ENCODE data around the gene CCDC194. TPM values are rescaled to one million over a fixed set of nuclear protein-coding genes. Genes with fewer than 3 reads are reported as not detected.

CCDC194 gene
- total RNA-seq, 1 donor from 2014 or later: 1.5 TPM

DNA sequence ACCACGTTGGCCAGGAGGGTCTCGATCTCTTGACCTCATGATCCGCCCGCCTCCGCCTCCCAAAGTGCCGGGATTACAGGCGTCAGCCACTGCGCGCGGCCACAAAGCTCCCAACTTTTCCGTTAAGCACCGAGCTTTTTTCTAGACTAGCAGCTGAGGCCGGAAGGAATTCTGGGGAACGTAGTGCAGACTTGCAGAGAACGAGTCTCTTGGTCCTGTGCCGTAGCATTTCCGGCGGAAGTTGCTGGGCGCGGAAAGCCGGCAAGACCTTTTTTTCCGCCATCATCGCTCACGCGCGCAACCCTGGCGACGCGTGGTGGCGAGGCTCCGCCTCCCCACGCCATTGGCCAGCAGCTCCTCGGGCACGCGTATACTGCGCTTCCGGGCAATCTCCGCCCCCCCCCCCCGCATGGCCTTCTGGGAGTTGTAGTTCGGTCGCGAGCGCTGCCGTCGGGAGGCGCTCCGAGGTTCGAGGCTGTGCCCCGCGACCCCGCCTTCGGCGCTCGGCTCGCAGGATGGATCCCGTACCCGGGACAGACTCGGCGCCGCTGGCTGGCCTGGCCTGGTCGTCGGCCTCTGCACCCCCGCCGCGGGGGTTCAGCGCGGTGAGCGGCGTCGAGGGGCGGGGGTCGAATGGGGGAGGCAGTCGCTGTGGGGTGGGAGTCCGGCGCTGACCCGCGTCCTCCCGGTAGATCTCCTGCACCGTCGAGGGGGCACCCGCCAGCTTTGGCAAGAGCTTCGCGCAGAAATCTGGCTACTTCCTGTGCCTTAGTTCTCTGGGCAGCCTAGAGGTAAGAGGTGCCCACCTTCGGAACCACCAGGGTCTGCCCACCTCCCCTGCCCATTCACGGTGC is 25.9 kb upstream of the CCDC194 start, which contains the start of gene MVB12A:
Gene MVB12A, plus strand, starts transcription at position 427 of the 854 bp plus-strand sequence. Its CDS starts 89 bp downstream, at position 516.
- peak within 1 kb of the TSS; percentile 88 for H3K27ac Mint-ChIP-seq
- H3K4me1 Mint-ChIP-seq (ENCODE audit: low read depth): peaks cover 12% of the 10 kb centered on the region
- H3K36me3 Mint-ChIP-seq (ENCODE audit: low read depth): peaks cover 33% of the 10 kb centered on the region
- no peaks in the 10 kb centered on the region for H3K27me3 Mint-ChIP-seq (ENCODE audit: low read depth)
- intact Hi-C loops (cut with micrococcal nuclease): loop anchor here (1.0 kb wide), 1 partner anchor 15 kb away; the partner anchor contains the start of gene BST2
- H3K4me3 Mint-ChIP-seq (ENCODE audit: low read depth): peak within 1 kb of the TSS; percentile 90
- DNase-seq (ENCODE audit: low spot score): peak; percentile 94
- no peaks in the 10 kb centered on the region for H3K9me3 Mint-ChIP-seq

- no peaks in the 10 kb centered on the region for H3K27me3 Mint-ChIP-seq (ENCODE audit: low read depth)
- no peak for DNase-seq (ENCODE audit: low spot score)
- peaks cover 11% of the 10 kb centered on the region for H3K4me1 Mint-ChIP-seq (ENCODE audit: low read depth)
- peak overlapping the region; percentile 90 for H3K4me3 Mint-ChIP-seq (ENCODE audit: low read depth)
- intact Hi-C loops (cut with micrococcal nuclease): loop anchor here (1.0 kb wide), 1 partner anchor 14 kb away; the partner anchor contains the start of gene BST2
- H3K27ac Mint-ChIP-seq: peak overlapping the region; percentile 88
- H3K9me3 Mint-ChIP-seq: no peaks in the 10 kb centered on the region
- H3K36me3 Mint-ChIP-seq (ENCODE audit: low read depth): peaks cover 35% of the 10 kb centered on the region
Measured at GRCh38 chr19:17419154-17419620, 25.2 kb upstream of the CCDC194 start.

DNA sequence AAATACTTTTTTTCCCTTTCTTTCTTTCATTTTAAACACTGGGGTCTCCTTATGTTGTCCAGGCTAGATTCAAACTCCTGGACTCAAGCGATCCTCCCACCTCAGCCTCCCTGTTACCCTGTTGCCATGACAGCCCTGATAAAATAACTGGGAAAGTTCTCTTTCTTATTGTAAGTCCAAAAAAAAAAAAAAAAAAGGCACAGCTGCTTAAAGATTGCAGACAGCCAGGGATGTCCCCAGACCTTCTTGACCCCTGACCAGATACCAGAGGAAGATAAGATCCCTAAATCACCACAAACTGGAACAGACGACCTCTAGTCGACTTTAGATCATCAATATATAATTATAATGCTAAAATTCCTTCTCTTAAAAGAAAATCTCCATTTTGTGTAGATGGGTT is 24.7 kb upstream of the CCDC194 start:
- peaks cover 38% of the 10 kb centered on the region for H3K36me3 Mint-ChIP-seq (ENCODE audit: low read depth)
- peak overlapping the region; percentile 88 for H3K27ac Mint-ChIP-seq
- peaks cover 11% of the 10 kb centered on the region for H3K4me1 Mint-ChIP-seq (ENCODE audit: low read depth)
- H3K4me3 Mint-ChIP-seq (ENCODE audit: low read depth): peak overlapping the region; percentile 90
- H3K9me3 Mint-ChIP-seq: no peaks in the 10 kb centered on the region
- no peak for DNase-seq (ENCODE audit: low spot score)
- H3K27me3 Mint-ChIP-seq (ENCODE audit: low read depth): no peaks in the 10 kb centered on the region
- intact Hi-C loops (cut with micrococcal nuclease): loop anchor here (1.0 kb wide), 1 partner anchor 13 kb away; the partner anchor contains the start of gene BST2

DNA sequence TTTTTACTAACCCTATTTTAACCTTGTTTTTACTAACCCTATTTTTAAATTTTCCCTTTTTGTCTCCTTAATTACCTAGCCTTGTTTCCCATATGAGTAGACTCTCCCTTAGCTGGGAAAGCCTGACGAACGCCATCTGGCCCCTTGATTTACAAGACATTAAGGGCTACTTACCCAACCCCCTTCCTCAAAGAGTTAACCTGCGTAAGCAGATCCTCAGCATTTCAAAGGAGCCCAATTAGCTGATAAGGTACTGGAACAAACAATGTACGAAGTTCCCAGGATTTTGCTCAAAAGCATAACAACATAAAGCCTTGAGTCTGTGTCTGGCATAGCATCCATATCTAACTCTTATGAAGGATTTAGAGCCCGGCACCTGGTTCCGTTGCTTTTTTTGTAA is 21.1 kb upstream of the CCDC194 start:
- Mint-ChIP-seq H3K4me1 (ENCODE audit: low read depth) (peaks cover 17% of the 10 kb centered on the region), H3K4me3 (ENCODE audit: low read depth) (no peak overlapping the region), H3K27me3 (ENCODE audit: low read depth) (no peaks in the 10 kb centered on the region), H3K27ac (no peak overlapping the region), H3K36me3 (ENCODE audit: low read depth) (peaks cover 44% of the 10 kb centered on the region), H3K9me3 (no peaks in the 10 kb centered on the region)
- intact Hi-C loops (cut with micrococcal nuclease): no loop called here
- no peak for DNase-seq (ENCODE audit: low spot score)

GRCh38 chr19:17414097-17414496 is 20.1 kb upstream of the CCDC194 start:
- intact Hi-C loops (cut with micrococcal nuclease): no loop called here

GRCh38 chr19:17411801-17412200 is 17.8 kb upstream of the CCDC194 start:
- Mint-ChIP-seq H3K27me3 (ENCODE audit: low read depth) (no peaks in the 10 kb centered on the region), H3K4me1 (ENCODE audit: low read depth) (peaks cover 19% of the 10 kb centered on the region), H3K36me3 (ENCODE audit: low read depth) (peaks cover 47% of the 10 kb centered on the region), H3K9me3 (no peaks in the 10 kb centered on the region), H3K4me3 (ENCODE audit: low read depth) (no peak overlapping the region), H3K27ac (no peak overlapping the region)
- intact Hi-C loops (cut with micrococcal nuclease): no loop called here
- no peak for DNase-seq (ENCODE audit: low spot score)

More at GRCh38 chr19:17414097-17414496, 20.1 kb upstream of the CCDC194 start:
- Mint-ChIP-seq H3K4me3 (ENCODE audit: low read depth) (no peak overlapping the region), H3K36me3 (ENCODE audit: low read depth) (peaks cover 44% of the 10 kb centered on the region), H3K27ac (no peak overlapping the region), H3K27me3 (ENCODE audit: low read depth) (no peaks in the 10 kb centered on the region), H3K9me3 (no peaks in the 10 kb centered on the region), H3K4me1 (ENCODE audit: low read depth) (peaks cover 12% of the 10 kb centered on the region)
- DNase-seq (ENCODE audit: low spot score): no peak

GRCh38 chr19:17409990-17410389 is 16.0 kb upstream of the CCDC194 start:
- intact Hi-C loops (cut with micrococcal nuclease): loop anchor here (5.0 kb wide), 3 partner anchors 57 to 103 kb away; partner anchors contain the start of genes DDA1, GTPBP3 and MRPL34
- Mint-ChIP-seq H3K27ac (no peak overlapping the region), H3K9me3 (no peaks in the 10 kb centered on the region), H3K36me3 (ENCODE audit: low read depth) (peaks cover 39% of the 10 kb centered on the region), H3K4me1 (ENCODE audit: low read depth) (peaks cover 31% of the 10 kb centered on the region), H3K27me3 (ENCODE audit: low read depth) (no peaks in the 10 kb centered on the region), H3K4me3 (ENCODE audit: low read depth) (no peak overlapping the region)
- no peak for DNase-seq (ENCODE audit: low spot score)

DNA sequence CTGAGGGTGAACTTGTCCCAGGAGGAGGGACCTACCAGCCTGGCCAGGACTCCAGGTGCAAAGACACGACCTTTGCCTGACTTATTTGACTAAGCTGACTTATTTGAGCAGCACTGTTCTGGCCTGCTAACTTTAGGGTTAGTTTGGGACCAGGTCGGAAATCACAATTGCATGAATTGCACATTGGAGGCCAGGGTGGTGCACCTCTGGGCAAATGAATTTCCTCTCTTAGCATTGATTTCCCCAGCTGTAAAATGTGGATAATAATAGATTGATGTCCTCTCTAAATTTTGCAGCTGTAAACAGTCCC is 12.8 kb upstream of the CCDC194 start:
- H3K27ac Mint-ChIP-seq: peak overlapping the region; percentile 87
- H3K4me3 Mint-ChIP-seq (ENCODE audit: low read depth): peak overlapping the region; percentile 92
- H3K4me1 Mint-ChIP-seq (ENCODE audit: low read depth): peaks cover 32% of the 10 kb centered on the region
- no peaks in the 10 kb centered on the region for H3K27me3 Mint-ChIP-seq (ENCODE audit: low read depth)
- intact Hi-C loops (cut with micrococcal nuclease): loop anchor here (5.0 kb wide), 3 partner anchors 60 to 100 kb away; partner anchors contain the start of genes DDA1, GTPBP3 and MRPL34
- no peak for DNase-seq (ENCODE audit: low spot score)
- peaks cover 39% of the 10 kb centered on the region for H3K36me3 Mint-ChIP-seq (ENCODE audit: low read depth)
- no peaks in the 10 kb centered on the region for H3K9me3 Mint-ChIP-seq

DNA sequence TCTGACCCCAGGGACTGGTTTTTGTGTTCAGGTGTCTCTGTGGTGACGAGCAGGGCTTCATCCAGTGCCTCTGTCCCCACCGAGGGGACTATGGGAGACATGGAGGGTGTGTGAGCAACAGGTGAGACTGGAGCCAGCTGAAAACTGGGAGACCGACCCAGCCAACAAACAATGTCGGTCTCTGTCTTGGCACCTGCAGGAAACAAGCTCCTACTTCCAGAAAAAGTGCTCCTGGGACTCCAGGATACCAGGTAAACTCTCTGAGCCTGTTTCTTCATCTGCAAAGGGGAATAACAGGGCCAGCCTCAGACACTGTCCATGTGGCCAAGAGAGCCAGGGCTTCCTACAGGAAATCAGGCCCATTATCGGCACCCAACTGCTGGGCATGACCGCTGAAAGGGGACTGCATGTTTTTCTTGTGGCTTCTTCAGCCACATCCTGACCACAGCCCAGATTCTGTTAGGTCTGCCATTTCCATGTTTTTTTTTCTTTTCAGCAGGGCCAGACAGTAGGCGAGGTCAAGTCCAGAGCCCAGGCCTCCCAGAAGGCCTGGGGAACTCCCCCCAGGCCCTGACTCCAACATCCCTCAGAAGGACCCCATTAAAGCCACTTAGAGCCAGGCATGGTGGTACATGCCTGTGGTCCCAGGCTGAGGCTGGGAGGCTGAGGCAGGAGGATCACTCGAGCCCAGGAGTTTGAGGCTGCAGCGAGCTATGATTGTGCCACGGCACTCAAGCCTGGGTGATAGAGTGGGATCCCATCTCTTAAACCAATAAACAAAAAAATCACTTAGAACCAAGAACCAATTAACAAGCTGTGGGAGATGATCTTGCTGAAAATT is 12.3 kb upstream of the CCDC194 start:
- Mint-ChIP-seq H3K27ac (peak overlapping the region; percentile 87), H3K4me3 (ENCODE audit: low read depth) (peak overlapping the region; percentile 92), H3K4me1 (ENCODE audit: low read depth) (peaks cover 31% of the 10 kb centered on the region), H3K36me3 (ENCODE audit: low read depth) (peaks cover 39% of the 10 kb centered on the region), H3K27me3 (ENCODE audit: low read depth) (no peaks in the 10 kb centered on the region), H3K9me3 (no peaks in the 10 kb centered on the region)
- no peak for DNase-seq (ENCODE audit: low spot score)
- intact Hi-C loops (cut with micrococcal nuclease): loop anchor here (5.0 kb wide), 3 partner anchors 61 to 99 kb away; partner anchors contain the start of genes DDA1, GTPBP3 and MRPL34

GRCh38 chr19:17405250-17406045 is 11.5 kb upstream of the CCDC194 start, which contains the start of gene BST2:
Gene BST2 (minus strand): TSS chr19:17405630. CDS start chr19:17405575, 55 bp downstream.
- Mint-ChIP-seq H3K4me3 (ENCODE audit: low read depth) (peak within 1 kb of the TSS; percentile 92), H3K9me3 (no peaks in the 10 kb centered on the region), H3K27ac (peak within 1 kb of the TSS; percentile 87), H3K4me1 (ENCODE audit: low read depth) (peaks cover 31% of the 10 kb centered on the region), H3K27me3 (ENCODE audit: low read depth) (no peaks in the 10 kb centered on the region), H3K36me3 (ENCODE audit: low read depth) (peaks cover 41% of the 10 kb centered on the region)
- peak; percentile 54 for DNase-seq (ENCODE audit: low spot score)
- intact Hi-C loops (cut with micrococcal nuclease): loop anchor here (1.0 to 5.0 kb wide), 5 partner anchors 14 to 98 kb away; partner anchors contain the start of genes DDA1, GTPBP3 and MRPL34

GRCh38 chr19:17404621-17405249 is 10.7 kb upstream of the CCDC194 start:
- H3K27me3 Mint-ChIP-seq (ENCODE audit: low read depth): no peaks in the 10 kb centered on the region
- peaks cover 31% of the 10 kb centered on the region for H3K4me1 Mint-ChIP-seq (ENCODE audit: low read depth)
- no peak for DNase-seq (ENCODE audit: low spot score)
- H3K4me3 Mint-ChIP-seq (ENCODE audit: low read depth): peak overlapping the region; percentile 92
- peaks cover 42% of the 10 kb centered on the region for H3K36me3 Mint-ChIP-seq (ENCODE audit: low read depth)
- peak overlapping the region; percentile 87 for H3K27ac Mint-ChIP-seq
- H3K9me3 Mint-ChIP-seq: no peaks in the 10 kb centered on the region
- intact Hi-C loops (cut with micrococcal nuclease): loop anchor here (1.0 to 5.0 kb wide), 5 partner anchors 14 to 97 kb away; partner anchors contain the start of genes DDA1, GTPBP3 and MRPL34
